Measurements from ENCODE around the gene SKIDA1.

- no peak for TF ChIP-seq GATA2 (IDR thresholded peaks at IDR 0.05; ENCODE audit: low read depth, low read length)
- TF ChIP-seq GATA3 (IDR thresholded peaks at IDR 0.05; ENCODE audit: low read depth, low read length) = no peak
These were observed 12.7 kb downstream of the SKIDA1 start for GRCh38 chr10:21512573-21513404.
